Measurements from ENCODE around the gene SLC41A3.

- TF ChIP-seq CTCF (IDR thresholded peaks at IDR 0.05): no peak
- TF ChIP-seq POLR2AphosphoS5 (IDR thresholded peaks at IDR 0.05; ENCODE audit: insufficient read depth in 1 of 2, low read depth in 1 of 2): no peak
- no peak for TF ChIP-seq POLR2A (IDR thresholded peaks at IDR 0.05)
Observed at GRCh38 chr3:126109146-126109879, 25.4 kb upstream of the SLC41A3 start.
